ENCODE measurements around the gene SLC12A8.

DNA sequence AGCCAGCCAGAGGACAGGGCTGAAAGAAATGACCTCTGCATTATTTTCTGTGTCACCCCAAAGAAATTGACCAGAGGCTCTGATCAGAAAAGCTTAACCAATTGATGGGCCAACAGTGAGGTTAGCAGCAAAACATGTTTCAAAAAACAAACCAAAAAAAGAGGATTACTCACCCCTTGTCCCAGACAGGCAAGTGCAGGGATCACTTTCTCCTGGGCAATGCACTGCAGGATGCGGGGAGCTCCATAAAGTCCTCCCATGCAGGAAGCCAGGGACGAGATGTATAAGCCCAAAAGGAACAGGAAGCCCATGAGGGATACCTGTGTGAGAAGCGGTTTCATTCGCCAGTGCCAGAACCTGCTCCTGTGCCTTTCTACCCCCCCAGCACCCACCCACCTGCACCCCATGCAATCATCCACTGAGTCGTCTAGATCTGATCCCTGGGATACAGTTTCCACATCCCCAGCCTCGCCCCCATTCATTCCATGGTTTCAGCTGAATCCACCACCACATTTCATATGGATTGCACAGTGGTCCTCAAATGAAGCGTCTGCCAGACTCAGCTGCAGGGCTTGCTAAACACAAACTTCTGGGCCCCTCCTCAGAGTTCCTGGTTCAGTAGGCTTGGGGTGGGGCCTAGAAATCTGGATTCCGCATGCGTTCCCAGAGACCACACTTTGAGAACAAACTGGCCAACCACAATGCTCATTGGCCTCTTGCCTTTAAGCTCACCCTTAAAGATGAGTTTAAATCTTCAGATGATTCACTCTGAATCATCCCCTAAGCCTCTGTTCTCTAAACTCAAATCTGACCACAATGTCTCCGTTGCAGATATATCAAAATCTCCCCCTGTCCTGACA is 102.3 kb downstream of the SLC12A8 start:
- TF ChIP-seq CTCF (IDR thresholded peaks at IDR 0.05) (no peak), EZH2 (IDR thresholded peaks at IDR 0.05) (no peak)
